K562 (cell line): Measurements from ENCODE around the gene GABPB1. TPM values are rescaled to one million over a fixed set of nuclear protein-coding genes. Genes with fewer than 3 reads are reported as not detected.

Source experiments
- BCLAF1 ChIP-seq, 2 experiments: fragments of 450-650 bp in 1 of 2; IDR thresholded peaks; 2 replicates each; pipeline ENCODE4 v1.6.1; 2011 to 2017; ENCODE audit warnings: low read depth in 2 of 2, antibody characterized with exemption in 1 of 2, borderline replicate concordance in 1 of 2, low read length in 1 of 2, mild to moderate bottlenecking in 1 of 2, mixed read lengths in 1 of 2; ENCODE audit not compliant: control insufficient read depth in 1 of 2
- CREM ChIP-seq: IDR thresholded peaks from 2 replicates; pipeline ENCODE4 v1.6.1; 2014; ENCODE audit warnings: antibody characterized with exemption, low read depth
- ESRRA ChIP-seq: fragments of 450-650 bp; IDR thresholded peaks from 2 replicates; pipeline ENCODE4 v1.6.1; 2014; ENCODE audit warnings: low read depth, mild to moderate bottlenecking, moderate library complexity, borderline replicate concordance
- ETV6 ChIP-seq, 3 experiments: fragments of 150-350 bp in 1 of 3; sonication (generic) in 1 of 3; formaldehyde crosslinking in 1 of 3; IDR thresholded peaks; 2 replicates each; pipeline versions ENCODE4 v1.6.1 to v1.8.0; 2014 to 2022; ENCODE audit warnings: borderline replicate concordance in 2 of 3, low read depth in 2 of 3, antibody characterized with exemption in 1 of 3, low read length in 1 of 3, mild to moderate bottlenecking in 1 of 3, missing genetic modification reagents in 1 of 3
- GATAD2B ChIP-seq: fragments of 450-650 bp; IDR thresholded peaks from 2 replicates; pipeline ENCODE4 v1.6.1; 2017; ENCODE audit warnings: mild to moderate bottlenecking, borderline replicate concordance
- KDM1A ChIP-seq, 2 experiments: fragments of 450-650 bp; IDR thresholded peaks; 2 replicates each; pipeline ENCODE4 v1.6.1; 2016; ENCODE audit warnings: mild to moderate bottlenecking in 2 of 2
- MTA1 ChIP-seq: fragments of 450-650 bp; IDR thresholded peaks from 2 replicates; pipeline ENCODE4 v1.6.1; 2017; ENCODE audit warnings: borderline replicate concordance
- PKNOX1 ChIP-seq: fragments of 450-650 bp; IDR thresholded peaks from 2 replicates; pipeline ENCODE4 v1.6.1; 2016
- SIX5 ChIP-seq, 2 experiments: IDR thresholded peaks; 2 replicates each; pipeline ENCODE4 v1.6.1; 2011; ENCODE audit warnings: low read length in 2 of 2, borderline replicate concordance in 1 of 2, low read depth in 1 of 2, mild to moderate bottlenecking in 1 of 2, moderate library complexity in 1 of 2; ENCODE audit not compliant: insufficient read depth in 1 of 2
- SMAD4 ChIP-seq: fragments of 250-450 bp; sonication (Bioruptor Pico); conservative IDR thresholded peaks from 2 replicates; pipeline ENCODE4 v1.8.0; 2021; ENCODE audit warnings: inconsistent platforms, mild to moderate bottlenecking, moderate library complexity
- ZNF212 ChIP-seq: fragments of 450-650 bp; formaldehyde crosslinking; IDR thresholded peaks from 2 replicates; pipeline ENCODE4 v1.4.0; 2020; ENCODE audit warnings: mild to moderate bottlenecking
- ZNF280A ChIP-seq: fragments of 450-650 bp; IDR thresholded peaks from 2 replicates; pipeline ENCODE4 v1.6.1; 2018; ENCODE audit warnings: mild to moderate bottlenecking, low read depth; ENCODE audit not compliant: partially characterized antibody
- ZNF512 ChIP-seq: IDR thresholded peaks from 2 replicates; pipeline ENCODE4 v1.6.1; 2016; ENCODE audit warnings: missing genetic modification characterization, missing compliant biosample characterization
- ZNF639 ChIP-seq, 2 experiments: fragments of 200-800 bp in 1 of 2; sonication (Bioruptor generic) in 1 of 2; sonication (generic) in 1 of 2; formaldehyde crosslinking in 1 of 2; IDR thresholded peaks in 1 of 2; conservative IDR thresholded peaks in 1 of 2; 2 replicates each; pipeline versions ENCODE4 v1.5.0 to v1.6.1; 2016 to 2020; ENCODE audit warnings: missing compliant biosample characterization in 1 of 2, missing genetic modification characterization in 1 of 2, missing genetic modification reagents in 1 of 2
- ZNF766 ChIP-seq: fragments of 200-800 bp; sonication (Bioruptor generic); conservative IDR thresholded peaks from 2 replicates; pipeline ENCODE4 v1.6.1; 2016; ENCODE audit warnings: missing genetic modification characterization, missing compliant biosample characterization
- polyA plus RNA-seq, 8 experiments: library from polyadenylated mRNA; depleted of rRNA in 4 of 8; stranded (reverse) in 5 of 8; unstranded in 3 of 8; fragments of >200 nt; fragmentation: Nextera tagmentation in 2 of 8; fragmentation: Illumina TruSeq in 1 of 8; extraction: Ambion mirVana in 2 of 8; extraction: Trizol in 1 of 8; gene quantifications; 2 replicates each; pipeline versions ENCODE4 v1.2.1 to v1.2.3, GENCODE V29; 2011 to 2014; ENCODE audit warnings: inconsistent platforms in 1 of 8, missing spikeins in 1 of 8
- total RNA-seq, 7 experiments: library from RNA; depleted of rRNA in 6 of 7; stranded (reverse); fragments of >200 nt in 6 of 7; fragmentation: Illumina TruSeq in 2 of 7; extraction: Trizol in 2 of 7; gene quantifications; 2 replicates each; pipeline versions ENCODE4 v1.2.1 to v1.2.3, GENCODE V29; 2011 to 2021; ENCODE audit warnings: low replicate concordance in 1 of 7

GABPB1 gene
- total and polyA plus RNA-seq, 9 of the 15 experiments (the other 6 are each of a cell fraction or from before 2014, with no cell fraction given): 11.8 to 42.3 (median 33.2) TPM

DNA sequence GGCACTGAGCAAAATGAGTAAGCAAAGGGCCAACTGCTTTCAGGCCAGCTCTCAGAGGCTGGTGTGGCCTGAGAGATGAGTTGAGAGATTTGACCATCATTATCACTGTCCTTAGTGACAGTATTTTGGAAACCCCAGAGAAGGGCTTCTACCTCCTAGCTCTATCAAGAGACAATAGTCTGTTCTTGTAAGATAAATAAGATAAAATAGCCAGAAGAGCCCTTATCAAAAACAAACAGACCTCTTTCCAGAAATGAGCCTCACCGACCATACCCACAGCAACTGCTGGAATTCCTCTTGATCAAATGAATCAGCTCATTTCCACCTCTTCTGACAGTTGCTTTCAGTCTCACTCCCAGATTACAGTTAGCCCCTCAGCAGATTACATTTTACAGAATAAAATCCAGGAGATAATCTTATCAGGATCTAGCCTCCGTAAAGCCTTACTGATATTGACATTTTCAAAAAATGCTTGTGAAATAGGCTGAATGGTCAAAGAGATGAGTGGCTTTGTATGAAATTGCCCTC is 94.0 kb downstream of the GABPB1 start (continued):
- TF ChIP-seq BCLAF1 (IDR thresholded peaks at IDR 0.05; ENCODE audit: borderline replicate concordance in 1 of 2, control insufficient read depth in 1 of 2, low read depth in 2 of 2, low read length in 1 of 2) (0 out of 4 replicates have a peak, but pooled peaks of 1 of the 2 experiments have one; percentile 53), SMAD4 (peak; percentile 91), GATAD2B (peak; percentile 95), ZNF639 (CRISPR knock-in tag; conservative IDR thresholded peaks at IDR 0.05 in 1 of 2, IDR thresholded peaks at IDR 0.05 in 1 of 2) (peak in 1 of 2 experiments; percentile 83; a peak in 2 of 4 replicates), KDM1A (IDR thresholded peaks at IDR 0.05) (peak; percentile 95), ETV6 (IDR thresholded peaks at IDR 0.05; ENCODE audit: borderline replicate concordance in 1 of 2, low read depth in 2 of 2, low read length in 1 of 2) (no peak), ETV6 (CRISPR knock-in tag; IDR thresholded peaks at IDR 0.05; ENCODE audit: borderline replicate concordance) (no peak), ZNF512 (no peak), ZNF766 (CRISPR knock-in tag) (peak; percentile 55), PKNOX1 (peak; percentile 80), ZNF212 (CRISPR knock-in tag) (no peak), MTA1 (peak; percentile 91), ESRRA (no peak; the same call in 1 of the 2 replicates), CREM (0 out of 2 replicates have a peak, but pooled peaks have one; percentile 21), ZNF280A (no peak), SIX5 (IDR thresholded peaks at IDR 0.05; ENCODE audit: borderline replicate concordance in 1 of 2, insufficient read depth in 1 of 2, low read depth in 1 of 2, low read length in 2 of 2) (0 out of 4 replicates have a peak, but pooled peaks of 1 of the 2 experiments have one; percentile 6)
